Smooth muscle cell (in vitro differentiated cells): Measurements from ENCODE around the gene TANGO2. TPM values are rescaled to one million over a fixed set of nuclear protein-coding genes. Genes with fewer than 3 reads are reported as not detected.

Experiments
- DNase-seq: peaks from one replicate; lab custom pipeline; 2025; ENCODE audit not compliant: unreplicated experiment; lab: John Stamatoyannopoulos, UW
- H2AFZ ChIP-seq: fragments of 200-600 bp; sonication (generic); 2 replicates; pipeline ENCODE4 v1.6.0; 2016; ENCODE audit warnings: antibody characterized with exemption, low read depth, mild to moderate bottlenecking
- H3F3A ChIP-seq: fragments of 200-600 bp; sonication (generic); 2 replicates; pipeline ENCODE4 v1.6.0; 2017; ENCODE audit warnings: antibody characterized with exemption, low read depth
- H3K27ac ChIP-seq: fragments of 200-600 bp; sonication (generic); 2 replicates; pipeline ENCODE4 v1.5.1; 2016; ENCODE audit warnings: low read depth, mild to moderate bottlenecking
- H3K27me3 ChIP-seq: fragments of 200-600 bp; sonication (generic); 2 replicates; pipeline ENCODE4 v1.6.1; 2016; ENCODE audit warnings: low read depth, mild to moderate bottlenecking
- H3K36me3 ChIP-seq: fragments of 200-600 bp; sonication (generic); 2 replicates; pipeline ENCODE4 v1.5.1; 2016; ENCODE audit warnings: low read depth
- H3K4me1 ChIP-seq: fragments of 200-600 bp; sonication (generic); 2 replicates; pipeline ENCODE4 v1.5.1; 2016; ENCODE audit warnings: low read depth
- H3K4me2 ChIP-seq: fragments of 200-600 bp; sonication (generic); 2 replicates; pipeline ENCODE4 v1.6.0; 2016; ENCODE audit warnings: mild to moderate bottlenecking
- H3K4me3 ChIP-seq: fragments of 200-600 bp; sonication (generic); 2 replicates; pipeline ENCODE4 v1.5.1; 2016; ENCODE audit warnings: mild to moderate bottlenecking
- H3K79me2 ChIP-seq: fragments of 200-600 bp; sonication (generic); 2 replicates; pipeline ENCODE4 v1.6.0; 2016; ENCODE audit warnings: low read depth, mild to moderate bottlenecking
- H3K9ac ChIP-seq: fragments of 200-600 bp; sonication (generic); 2 replicates; pipeline ENCODE4 v1.6.0; 2016; ENCODE audit warnings: low read depth
- H3K9me3 ChIP-seq: fragments of 200-600 bp; sonication (generic); replicated peaks from 2 replicates; pipeline ENCODE4 v1.5.1; 2016; ENCODE audit warnings: low read depth
- H4K20me1 ChIP-seq: fragments of 200-600 bp; sonication (generic); 2 replicates; pipeline ENCODE4 v1.6.0; 2016; ENCODE audit warnings: low read depth
- CTCF ChIP-seq: fragments of 200-600 bp; sonication (generic); IDR thresholded peaks from 2 replicates; pipeline ENCODE4 v1.5.1; 2017; ENCODE audit warnings: borderline replicate concordance, mild to moderate bottlenecking, antibody characterized with exemption; ENCODE audit not compliant: insufficient read depth, poor library complexity, severe bottlenecking
- WGBS: methylation state at CpG from one replicate; pipeline ENCODE4 v1.1.7; 2016; ENCODE audit warnings: low lambda C conversion rate; 5-methylcytosine and 5-hydroxymethylcytosine counted together
- polyA plus RNA-seq: library from polyadenylated mRNA; unstranded; fragments of >200 nt; fragmentation: Nextera tagmentation; extraction: Ambion mirVana; gene quantifications from 2 replicates; pipeline ENCODE4 v1.2.1, GENCODE V29; 2016
- total RNA-seq: library from RNA; depleted of rRNA; stranded (reverse); fragments of >200 nt; gene quantifications from 2 replicates; pipeline ENCODE4 v1.2.3, GENCODE V29; 2014

TANGO2 gene
- total and polyA plus RNA-seq, 2 experiments from 2014 or later = 10.8 to 14.7 TPM

- no peak overlapping the region for H2AFZ ChIP-seq
- no peak overlapping the region for H3K27ac ChIP-seq
These were observed 29.1 kb upstream of the TANGO2 start for GRCh38 chr22:19991645-19992451.

GRCh38 chr22:19992481-19992911 is 28.4 kb upstream of the TANGO2 start:
- H3K9ac ChIP-seq = no peak overlapping the region
- no peaks in the 10 kb centered on the region for H4K20me1 ChIP-seq
- no peaks in the 10 kb centered on the region for H3K27me3 ChIP-seq
- H3K4me1 ChIP-seq = peaks cover 3% of the 10 kb centered on the region
- H2AFZ ChIP-seq = no peak overlapping the region
- no peak overlapping the region for H3K4me3 ChIP-seq
- no peak for DNase-seq
- H3K9me3 ChIP-seq = no peaks in the 10 kb centered on the region
- 93% methylated on average over 7 of the region's 7 CpGs for WGBS
- H3K79me2 ChIP-seq = no peaks in the 10 kb centered on the region
- H3K36me3 ChIP-seq = no peaks in the 10 kb centered on the region
- H3K27ac ChIP-seq = no peak overlapping the region
- TF ChIP-seq CTCF = no peak
- no peak overlapping the region for H3K4me2 ChIP-seq
- H3F3A ChIP-seq = no peaks in the 10 kb centered on the region

More at GRCh38 chr22:19991645-19992451, 29.1 kb upstream of the TANGO2 start:
- TF ChIP-seq CTCF = no peak
- H3K4me1 ChIP-seq = no peaks in the 10 kb centered on the region
- H3K4me3 ChIP-seq = no peak overlapping the region
- no peak overlapping the region for H3K4me2 ChIP-seq
- H3K79me2 ChIP-seq = no peaks in the 10 kb centered on the region
- no peaks in the 10 kb centered on the region for H3K27me3 ChIP-seq
- H3K36me3 ChIP-seq = no peaks in the 10 kb centered on the region
- H3K9me3 ChIP-seq = no peaks in the 10 kb centered on the region
- no peaks in the 10 kb centered on the region for H3F3A ChIP-seq
- H3K9ac ChIP-seq = no peak overlapping the region
- DNase-seq = no peak
- WGBS = 93% methylated on average over 23 of the region's 23 CpGs
- no peaks in the 10 kb centered on the region for H4K20me1 ChIP-seq

GRCh38 chr22:19992921-19993355 is 28.0 kb upstream of the TANGO2 start:
- no peaks in the 10 kb centered on the region for H3K27me3 ChIP-seq
- H3K36me3 ChIP-seq = no peaks in the 10 kb centered on the region
- peaks cover 7% of the 10 kb centered on the region for H3K4me1 ChIP-seq
- no peak overlapping the region for H3K4me3 ChIP-seq
- no peak for DNase-seq
- no peaks in the 10 kb centered on the region for H3K9me3 ChIP-seq
- WGBS = 93% methylated on average over 6 of the region's 6 CpGs
- no peak overlapping the region for H3K4me2 ChIP-seq
- no peak overlapping the region for H3K27ac ChIP-seq
- H3K79me2 ChIP-seq = no peaks in the 10 kb centered on the region
- H2AFZ ChIP-seq = no peak overlapping the region
- no peak overlapping the region for H3K9ac ChIP-seq
- no peaks in the 10 kb centered on the region for H4K20me1 ChIP-seq
- TF ChIP-seq CTCF = no peak
- H3F3A ChIP-seq = no peaks in the 10 kb centered on the region
